OCI-LY3 (cell line): ENCODE results near the gene RNU4-1.
"Not testable (repeated sequence)": the region's sequence is repeated elsewhere in the genome, so short reads cannot be mapped to it uniquely, and the experiment has no call there.

Experiments
- H2AFZ ChIP-seq: fragments of 200-600, 300-600 bp; shearing (Covaris generic); 2 replicates; pipeline ENCODE4 v1.6.0; 2014; ENCODE audit warnings: antibody characterized with exemption, low read depth, low read length
- H3K27ac ChIP-seq: fragments of 200-600, 300-600 bp; sonication (generic); 2 replicates; pipeline ENCODE4 v1.5.1; 2014; ENCODE audit warnings: mild to moderate bottlenecking, low read length, moderate library complexity, mixed read lengths
- H3K27me3 ChIP-seq: fragments of 200-600, 300-600 bp; sonication (generic); 2 replicates; pipeline ENCODE4 v1.6.1; 2014; ENCODE audit warnings: low read depth, low read length, mixed read lengths
- H3K36me3 ChIP-seq: fragments of 200-600, 300-600 bp; sonication (generic); replicated peaks from 2 replicates; pipeline ENCODE3; 2014; ENCODE audit warnings: low read depth, low read length, mixed read lengths
- H3K4me1 ChIP-seq: fragments of 300-600, 200-600 bp; sonication (generic); 2 replicates; pipeline ENCODE4 v1.6.1; 2014; ENCODE audit warnings: low read length, mixed read lengths
- H3K4me2 ChIP-seq: fragments of 200-600, 300-600 bp; sonication (generic); 2 replicates; pipeline ENCODE4 v1.6.1; 2014; ENCODE audit warnings: low read length, mixed read lengths
- H3K4me3 ChIP-seq: fragments of 300-600, 200-600 bp; sonication (generic); 2 replicates; pipeline ENCODE4 v1.5.1; 2014; ENCODE audit warnings: antibody characterized with exemption, mild to moderate bottlenecking, low read length, moderate library complexity
- H3K79me2 ChIP-seq: fragments of 300-600, 200-600 bp; shearing (Covaris generic); 2 replicates; pipeline ENCODE4 v1.6.1; 2014; ENCODE audit warnings: mild to moderate bottlenecking, low read length, mixed read lengths
- H3K9ac ChIP-seq: fragments of 300-600, 200-600 bp; shearing (Covaris generic); 2 replicates; pipeline ENCODE4 v1.6.0; 2014; ENCODE audit warnings: mild to moderate bottlenecking, low read length, moderate library complexity
- H3K9me3 ChIP-seq: fragments of 200-600, 300-600 bp; shearing (Covaris generic); 2 replicates; pipeline ENCODE4 v1.6.1; 2014; ENCODE audit warnings: low read length, mixed read lengths; ENCODE audit not compliant: insufficient read depth
- H4K20me1 ChIP-seq: fragments of 200-600, 300-600 bp; sonication (generic); 2 replicates; pipeline ENCODE4 v1.6.1; 2016; ENCODE audit warnings: low read length, mixed read lengths; ENCODE audit not compliant: insufficient read depth
- EZH2phosphoT487 ChIP-seq: fragments of 200-600 bp; shearing (Covaris generic); IDR thresholded peaks from 2 replicates; pipeline ENCODE4 v1.6.1; 2018; ENCODE audit warnings: antibody characterized with exemption, mixed run types, low read depth
- TF ChIP-seq, protein P1 (sequence below): fragments of 200-600, 300-600 bp; sonication (generic); IDR thresholded peaks from 2 replicates; pipeline ENCODE4 v1.5.1; 2014; ENCODE audit warnings: antibody characterized with exemption, low read length, low read depth

RNU4-1 gene

DNA sequence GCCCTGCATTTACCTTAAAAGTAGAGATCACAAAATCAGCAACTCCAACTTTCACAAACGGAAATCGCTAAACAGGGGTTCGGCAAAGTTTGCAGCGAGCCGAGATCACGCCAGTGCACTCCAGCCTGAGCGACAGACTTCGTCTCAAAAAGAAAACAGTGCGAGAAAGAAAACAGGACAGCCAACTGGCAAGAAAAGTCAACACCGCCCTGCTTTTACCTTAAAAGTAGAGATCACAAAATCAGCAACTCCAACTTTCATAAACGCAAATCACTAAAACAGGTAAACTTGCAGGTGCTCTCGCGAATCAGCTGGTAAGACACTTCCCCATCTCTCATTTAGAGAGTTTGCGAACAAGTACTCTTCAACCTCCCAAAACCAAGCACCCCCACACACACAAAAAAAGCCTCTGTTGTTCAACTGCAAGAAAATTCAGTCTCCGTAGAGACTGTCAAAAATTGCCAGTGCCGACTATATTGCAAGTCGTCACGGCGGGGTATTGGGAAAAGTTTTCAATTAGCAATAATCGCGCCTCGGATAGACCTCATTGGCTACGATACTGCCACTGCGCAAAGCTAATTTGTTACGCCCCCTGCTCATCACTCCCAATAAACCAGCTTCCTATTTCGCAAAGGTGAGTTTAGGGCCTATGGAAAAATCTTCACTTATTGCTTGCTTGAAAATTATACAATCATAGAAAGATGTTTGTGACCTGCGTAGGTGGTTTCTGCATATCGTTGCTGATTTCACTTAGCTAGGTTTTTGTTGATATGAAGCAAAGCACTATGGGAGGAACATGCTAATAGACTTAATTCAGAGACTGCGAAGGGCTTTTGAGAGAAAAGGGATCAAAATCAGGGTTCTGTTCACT, at the start of gene RNU4-1:
Gene RNU4-1 (minus strand): TSS at position 577 of the 871 bp plus-strand sequence.
- H3K27ac ChIP-seq: peak within 1 kb of the TSS; percentile 87
- H3K36me3 ChIP-seq: no peaks in the 10 kb centered on the region
- peaks cover 13% of the 10 kb centered on the region for H3K4me1 ChIP-seq
- TF ChIP-seq, protein P1, sequence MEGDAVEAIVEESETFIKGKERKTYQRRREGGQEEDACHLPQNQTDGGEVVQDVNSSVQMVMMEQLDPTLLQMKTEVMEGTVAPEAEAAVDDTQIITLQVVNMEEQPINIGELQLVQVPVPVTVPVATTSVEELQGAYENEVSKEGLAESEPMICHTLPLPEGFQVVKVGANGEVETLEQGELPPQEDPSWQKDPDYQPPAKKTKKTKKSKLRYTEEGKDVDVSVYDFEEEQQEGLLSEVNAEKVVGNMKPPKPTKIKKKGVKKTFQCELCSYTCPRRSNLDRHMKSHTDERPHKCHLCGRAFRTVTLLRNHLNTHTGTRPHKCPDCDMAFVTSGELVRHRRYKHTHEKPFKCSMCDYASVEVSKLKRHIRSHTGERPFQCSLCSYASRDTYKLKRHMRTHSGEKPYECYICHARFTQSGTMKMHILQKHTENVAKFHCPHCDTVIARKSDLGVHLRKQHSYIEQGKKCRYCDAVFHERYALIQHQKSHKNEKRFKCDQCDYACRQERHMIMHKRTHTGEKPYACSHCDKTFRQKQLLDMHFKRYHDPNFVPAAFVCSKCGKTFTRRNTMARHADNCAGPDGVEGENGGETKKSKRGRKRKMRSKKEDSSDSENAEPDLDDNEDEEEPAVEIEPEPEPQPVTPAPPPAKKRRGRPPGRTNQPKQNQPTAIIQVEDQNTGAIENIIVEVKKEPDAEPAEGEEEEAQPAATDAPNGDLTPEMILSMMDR: no peak
- no peak for TF ChIP-seq EZH2phosphoT487
- H3K79me2 ChIP-seq: no peaks in the 10 kb centered on the region
- H3K4me2 ChIP-seq: peak within 1 kb of the TSS; percentile 72
- no peaks in the 10 kb centered on the region for H3K9me3 ChIP-seq
- peak within 1 kb of the TSS; percentile 75 for H2AFZ ChIP-seq
- no peaks in the 10 kb centered on the region for H4K20me1 ChIP-seq
- H3K9ac ChIP-seq: peak within 1 kb of the TSS; percentile 79
- H3K4me3 ChIP-seq: peak within 1 kb of the TSS; percentile 75
- H3K27me3 ChIP-seq: no peaks in the 10 kb centered on the region

DNA sequence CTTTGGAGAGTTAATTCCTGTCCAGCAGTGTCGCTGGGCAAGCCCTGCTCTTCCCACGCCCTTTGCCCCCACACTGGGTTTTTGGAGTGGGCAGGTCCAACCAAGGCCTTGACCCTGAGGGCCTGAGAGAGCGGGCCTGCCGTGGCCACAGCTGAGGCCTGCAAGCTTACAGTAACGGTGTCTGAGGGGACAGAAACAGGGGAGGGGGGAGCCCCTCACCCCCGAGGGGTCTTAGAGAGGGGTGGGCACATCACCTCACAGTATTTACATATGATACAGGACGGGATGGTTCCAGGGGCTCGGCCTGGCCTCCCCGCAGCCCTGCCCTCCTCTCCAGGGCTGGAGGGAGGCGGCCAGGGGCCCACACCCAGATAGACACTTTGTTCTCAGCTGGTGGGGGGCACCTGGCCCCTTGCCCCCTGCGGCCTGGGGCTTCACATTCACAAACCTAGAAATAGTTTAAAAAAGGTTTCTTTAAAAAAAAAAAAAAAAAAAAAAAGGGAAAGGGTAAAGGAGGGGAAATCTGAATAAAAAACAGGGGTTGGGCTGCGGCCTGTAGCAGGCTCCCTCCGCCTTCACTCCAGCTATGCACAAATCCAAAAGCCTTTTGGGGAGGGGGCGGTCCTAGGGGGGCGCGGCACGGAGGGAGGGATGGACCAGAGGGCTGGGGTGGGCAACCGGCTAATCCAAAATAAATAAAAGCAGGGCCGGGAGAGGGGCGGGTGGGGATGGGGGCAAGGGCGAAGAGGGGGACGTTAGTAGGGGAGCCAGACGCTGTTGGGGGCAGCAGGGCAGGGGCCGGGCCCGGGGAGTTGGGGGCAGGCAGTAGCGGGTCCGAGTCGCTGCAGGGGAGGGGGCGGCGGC, 49.4 kb upstream of the RNU4-1 start:
- no peak overlapping the region for H3K27ac ChIP-seq

DNA sequence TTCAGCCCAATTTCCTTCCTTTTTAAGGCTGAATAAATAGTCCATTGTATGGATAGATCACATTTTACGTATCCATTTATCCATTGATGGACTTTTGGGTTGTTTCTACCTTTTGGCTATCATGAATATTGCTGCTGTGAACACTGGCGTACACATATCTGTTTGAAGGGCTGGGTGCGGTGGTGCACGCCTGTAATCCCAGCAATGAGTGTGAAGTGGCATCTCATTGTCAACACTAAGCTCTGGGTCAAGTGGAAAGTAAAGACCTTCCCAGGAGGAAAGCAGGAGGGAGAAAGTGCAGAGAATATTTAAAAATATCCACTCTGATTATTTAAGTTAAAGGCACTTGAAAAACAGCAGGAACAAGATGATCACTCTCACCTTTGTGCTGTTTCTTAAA, 46.2 kb upstream of the RNU4-1 start:
- Histone ChIP-seq H3K27ac (no peak overlapping the region), H3K4me3 (no peak overlapping the region), H3K9ac (no peak overlapping the region), H3K36me3 (no peaks in the 10 kb centered on the region), H2AFZ (no peak overlapping the region), H3K79me2 (no peaks in the 10 kb centered on the region), H3K4me2 (no peak overlapping the region), H3K27me3 (no peaks in the 10 kb centered on the region), H4K20me1 (no peaks in the 10 kb centered on the region), H3K4me1 (no peaks in the 10 kb centered on the region), H3K9me3 (peaks cover 7% of the 10 kb centered on the region)
- TF ChIP-seq EZH2phosphoT487: no peak
- TF ChIP-seq, protein P1: no peak

More for the DNA sequence above, 49.4 kb upstream of the RNU4-1 start:
- H3K4me1 ChIP-seq: no peaks in the 10 kb centered on the region
- no peak overlapping the region for H2AFZ ChIP-seq
- H4K20me1 ChIP-seq: no peaks in the 10 kb centered on the region
- no peaks in the 10 kb centered on the region for H3K27me3 ChIP-seq
- H3K36me3 ChIP-seq: no peaks in the 10 kb centered on the region
- no peak for TF ChIP-seq EZH2phosphoT487
- TF ChIP-seq, protein P1: no peak
- H3K9ac ChIP-seq: no peak overlapping the region
- no peaks in the 10 kb centered on the region for H3K79me2 ChIP-seq
- H3K4me3 ChIP-seq: no peak overlapping the region
- no peak overlapping the region for H3K4me2 ChIP-seq
- H3K9me3 ChIP-seq: 0 out of 2 replicates have a peak, but pooled peaks cover 1% of the 10 kb centered on the region

DNA sequence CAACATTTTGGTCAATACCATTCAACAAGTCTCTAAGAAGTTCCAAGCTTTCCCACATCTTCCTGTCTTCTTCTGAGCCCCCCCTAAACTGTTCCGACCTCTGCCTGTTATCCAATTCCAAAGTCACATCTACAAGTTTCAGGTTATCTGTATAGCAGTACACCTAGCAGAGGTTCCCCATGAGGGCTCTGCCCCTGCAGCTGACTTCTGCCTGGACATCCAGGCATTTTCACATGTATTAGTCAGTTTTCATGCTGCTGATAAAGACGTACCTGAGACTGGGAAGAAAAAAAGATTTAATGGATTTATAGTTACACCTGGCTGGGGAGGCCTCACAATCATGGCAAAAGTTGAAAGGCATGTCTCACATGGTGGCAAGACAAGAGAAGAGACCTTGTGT, 44.7 kb upstream of the RNU4-1 start:
- no peak overlapping the region for H2AFZ ChIP-seq
- peaks cover 7% of the 10 kb centered on the region for H3K9me3 ChIP-seq
- no peaks in the 10 kb centered on the region for H3K79me2 ChIP-seq
- H3K4me3 ChIP-seq: no peak overlapping the region
- H3K4me1 ChIP-seq: no peaks in the 10 kb centered on the region
- no peaks in the 10 kb centered on the region for H4K20me1 ChIP-seq
- H3K4me2 ChIP-seq: no peak overlapping the region
- TF ChIP-seq EZH2phosphoT487: no peak
- TF ChIP-seq, protein P1: no peak
- H3K9ac ChIP-seq: no peak overlapping the region
- no peaks in the 10 kb centered on the region for H3K36me3 ChIP-seq
- no peak overlapping the region for H3K27ac ChIP-seq
- no peaks in the 10 kb centered on the region for H3K27me3 ChIP-seq

DNA sequence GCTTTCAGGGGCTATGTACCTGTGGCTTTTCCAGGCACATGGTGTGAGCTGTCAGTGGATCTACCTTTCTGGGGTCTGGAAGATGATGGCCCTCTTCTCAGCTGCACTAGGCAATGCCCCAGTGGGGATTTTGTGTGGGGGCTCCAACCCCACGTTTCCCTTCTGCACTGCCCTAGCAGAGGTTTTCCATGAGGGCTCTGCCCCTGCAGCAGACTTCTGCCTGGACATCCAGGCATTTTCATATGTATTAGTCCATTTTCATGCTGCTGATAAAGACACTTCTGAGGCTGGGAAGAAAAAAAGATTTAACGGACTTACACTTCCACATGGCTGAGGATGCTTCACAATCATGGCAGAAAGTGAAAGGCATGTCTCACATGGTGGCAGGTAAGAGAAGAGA, 43.4 kb upstream of the RNU4-1 start:
- H3K27me3 ChIP-seq, H3K9me3 ChIP-seq, H3K79me2 ChIP-seq, H3K4me1 ChIP-seq, H3K27ac ChIP-seq, H3K36me3 ChIP-seq, H3K4me3 ChIP-seq, H2AFZ ChIP-seq, H4K20me1 ChIP-seq, H3K9ac ChIP-seq, H3K4me2 ChIP-seq: not testable (repeated sequence)
